Measurements from ENCODE around the gene CFI. TPM values are rescaled to one million over a fixed set of nuclear protein-coding genes. Genes with fewer than 3 reads are reported as not detected.
A peak's percentile ranks its signal among the peaks of the same experiment; 100 is the strongest.
"Not testable (repeated sequence)": the region's sequence is repeated elsewhere in the genome, so short reads cannot be mapped to it uniquely, and the experiment has no call there.

Gene CFI
- total and polyA plus RNA-seq, 4 donors: 7.5 to 88.3 (median 30.8) TPM

DNA sequence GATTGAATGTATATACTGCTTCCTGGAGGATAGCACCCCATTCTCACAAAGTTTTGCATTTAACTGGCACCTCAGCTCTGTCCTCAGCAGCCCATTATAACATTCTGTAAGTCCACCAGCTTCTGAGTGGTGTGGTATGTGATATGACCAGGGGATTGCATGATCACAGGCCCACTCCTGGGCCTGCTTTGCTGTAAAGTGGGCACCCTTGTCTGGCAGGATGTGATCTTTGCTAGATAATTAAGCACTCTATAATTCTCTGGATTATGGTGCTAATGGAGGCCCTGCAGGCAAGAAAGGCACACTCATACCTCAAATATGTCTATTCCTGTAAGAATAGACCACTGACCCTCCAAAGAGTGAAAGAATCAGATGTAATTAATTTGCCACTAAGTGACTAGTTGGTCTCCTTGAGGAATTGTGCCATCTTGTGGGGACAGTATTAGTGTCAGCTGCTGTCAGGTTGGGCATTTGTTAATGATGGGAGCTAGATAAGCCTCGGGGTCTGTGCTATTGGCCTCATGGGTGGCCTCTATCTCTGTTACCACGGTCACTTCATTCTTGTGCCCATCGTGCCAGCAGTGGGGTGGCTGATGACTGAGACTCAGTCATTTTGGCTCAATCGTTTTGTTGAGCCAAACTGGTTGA lies 2.2 kb upstream of the CFI start:
- Histone ChIP-seq H3K9me3 (ENCODE audit: control insufficient read depth, insufficient read depth, low read length) (no peaks in the 10 kb centered on the region), H3K36me3 (ENCODE audit: control insufficient read depth, insufficient read depth, low read length) (no peaks in the 10 kb centered on the region), H3K4me1 (ENCODE audit: control insufficient read depth, insufficient read depth, low read length) (no peaks in the 10 kb centered on the region), H3K27ac (ENCODE audit: low read depth, low read length) (no peak overlapping the region), H3K4me3 (ENCODE audit: low read depth, low read length) (no peak overlapping the region), H3K27me3 (ENCODE audit: control insufficient read depth, insufficient read depth, low read length) (no peaks in the 10 kb centered on the region)
- WGBS (ENCODE audit: insufficient coverage): 18% methylated on average over 2 of the region's 4 CpGs
- peak in 2 of 6 donors; percentile 56 to 58 for DNase-seq (ENCODE audit: low read depth in 4 of 6, low spot score in 6 of 6)

DNA sequence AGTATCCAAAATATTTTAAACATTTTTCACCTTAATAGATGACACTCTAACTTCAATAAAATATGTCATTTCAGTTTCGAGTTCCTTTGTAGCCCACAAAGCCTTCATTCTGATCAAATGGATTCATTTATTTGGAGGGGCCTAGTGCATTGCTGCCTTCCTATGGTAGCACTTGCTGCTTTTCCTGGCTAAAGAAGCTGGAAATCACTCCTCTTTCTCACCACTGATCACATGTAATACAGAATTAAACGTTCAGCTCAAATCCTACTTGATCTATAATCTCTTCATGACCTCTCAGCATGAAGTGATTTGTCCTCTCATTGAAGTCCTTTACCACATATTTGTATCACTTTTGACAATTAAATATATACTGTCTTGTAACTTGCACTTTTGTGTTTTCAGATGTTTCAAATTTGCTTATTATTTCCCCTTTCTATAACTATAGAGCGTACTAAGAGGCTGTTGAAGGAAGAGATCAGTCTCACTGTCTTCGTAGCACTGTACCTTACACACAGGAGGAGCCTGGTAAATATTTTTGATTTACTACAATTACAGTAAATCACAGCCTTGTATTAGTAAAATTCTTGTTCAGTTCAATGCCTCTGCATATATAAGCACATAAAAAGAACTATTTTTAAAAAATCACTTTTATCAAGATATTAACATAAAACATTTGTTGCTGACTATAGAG lies 555 bp downstream of the CFI start:
- Histone ChIP-seq H3K27ac (ENCODE audit: low read depth, low read length) (peak overlapping the region; percentile 22), H3K4me3 (ENCODE audit: low read depth, low read length) (peak overlapping the region; percentile 17)
- 60% methylated on average over 1 of the region's 4 CpGs for WGBS (ENCODE audit: insufficient coverage)

DNA sequence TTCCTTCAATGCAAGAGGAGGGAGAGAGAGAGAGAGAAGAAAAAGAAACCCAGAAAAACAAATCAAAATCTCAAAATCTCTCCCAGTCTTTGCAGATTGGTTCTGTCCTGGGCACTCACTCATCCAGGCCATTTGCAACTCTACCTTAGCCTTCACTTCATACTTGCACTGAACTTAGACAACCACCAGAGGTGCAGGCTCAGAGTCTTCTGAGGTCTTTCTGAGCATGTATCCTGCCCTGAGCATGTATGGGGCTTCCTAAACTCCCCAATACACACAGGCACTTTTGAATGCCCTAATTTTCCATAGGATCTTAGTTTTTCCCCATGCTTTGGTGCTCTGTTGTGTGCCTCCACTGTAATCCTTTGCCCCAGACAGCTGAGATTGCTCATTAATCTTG lies 2.9 kb downstream of the CFI start:
- H3K27me3 ChIP-seq (ENCODE audit: control insufficient read depth, insufficient read depth, low read length): no peaks in the 10 kb centered on the region
- no peaks in the 10 kb centered on the region for H3K9me3 ChIP-seq (ENCODE audit: control insufficient read depth, insufficient read depth, low read length)
- no peak for DNase-seq (ENCODE audit: low read depth in 4 of 6, low spot score in 6 of 6)
- no peaks in the 10 kb centered on the region for H3K36me3 ChIP-seq (ENCODE audit: control insufficient read depth, insufficient read depth, low read length)
- H3K4me1 ChIP-seq (ENCODE audit: control insufficient read depth, insufficient read depth, low read length): no peaks in the 10 kb centered on the region
- no peak overlapping the region for H3K4me3 ChIP-seq (ENCODE audit: low read depth, low read length)
- no peak overlapping the region for H3K27ac ChIP-seq (ENCODE audit: low read depth, low read length)

More for the DNA sequence above, 555 bp downstream of the CFI start:
- Histone ChIP-seq H3K9me3 (ENCODE audit: control insufficient read depth, insufficient read depth, low read length) (no peaks in the 10 kb centered on the region), H3K36me3 (ENCODE audit: control insufficient read depth, insufficient read depth, low read length) (no peaks in the 10 kb centered on the region), H3K27me3 (ENCODE audit: control insufficient read depth, insufficient read depth, low read length) (no peaks in the 10 kb centered on the region), H3K4me1 (ENCODE audit: control insufficient read depth, insufficient read depth, low read length) (no peaks in the 10 kb centered on the region)
- DNase-seq (ENCODE audit: low read depth in 4 of 6, low spot score in 6 of 6): no peak

DNA sequence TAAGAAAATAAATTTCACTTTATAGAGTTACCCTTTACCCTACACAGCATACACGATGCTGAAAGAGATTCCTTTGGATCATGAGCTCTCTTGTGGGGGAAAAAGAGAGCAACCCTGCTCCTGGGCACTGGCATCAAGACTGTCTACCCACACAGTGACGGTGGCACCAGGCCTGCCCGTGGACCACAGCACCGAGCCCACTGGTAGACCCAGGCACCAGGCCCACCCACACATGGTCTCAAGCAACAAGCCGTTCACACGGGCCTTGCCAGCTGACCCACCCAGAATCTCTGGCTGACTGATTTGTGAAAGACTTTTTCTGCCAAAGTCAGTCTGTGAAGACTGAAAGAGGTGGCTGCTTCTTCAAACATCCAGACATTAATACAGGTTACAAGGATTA lies 6.7 kb downstream of the CFI start:
- H3K27ac ChIP-seq (ENCODE audit: low read depth, low read length): no peak overlapping the region
- no peaks in the 10 kb centered on the region for H3K27me3 ChIP-seq (ENCODE audit: control insufficient read depth, insufficient read depth, low read length)
- H3K36me3 ChIP-seq (ENCODE audit: control insufficient read depth, insufficient read depth, low read length): no peaks in the 10 kb centered on the region
- DNase-seq (ENCODE audit: low read depth in 4 of 6, low spot score in 6 of 6): no peak
- H3K4me1 ChIP-seq (ENCODE audit: control insufficient read depth, insufficient read depth, low read length): no peaks in the 10 kb centered on the region
- no peak overlapping the region for H3K4me3 ChIP-seq (ENCODE audit: low read depth, low read length)
- 81% methylated on average over 3 of the region's 6 CpGs for WGBS (ENCODE audit: insufficient coverage)
- no peaks in the 10 kb centered on the region for H3K9me3 ChIP-seq (ENCODE audit: control insufficient read depth, insufficient read depth, low read length)

DNA sequence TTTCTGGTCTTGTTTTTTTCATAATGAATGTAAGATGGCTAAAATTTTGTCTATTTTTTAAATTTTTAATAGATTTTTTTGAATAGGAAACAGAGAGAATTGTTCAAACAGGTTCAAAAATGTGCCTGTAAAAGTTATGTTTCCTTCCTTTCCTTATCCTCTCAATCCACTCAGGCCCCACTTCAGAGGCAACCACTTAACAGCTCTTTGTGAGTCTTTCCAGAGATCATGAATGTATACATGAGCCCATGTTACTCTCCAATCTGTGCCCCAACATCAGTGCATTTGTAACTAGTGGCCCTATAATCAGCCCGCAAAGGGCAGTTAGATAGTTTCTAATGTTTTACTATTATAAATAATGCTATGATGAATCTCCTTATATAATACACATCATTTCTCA lies 14.0 kb downstream of the CFI start:
- Histone ChIP-seq H3K36me3 (ENCODE audit: control insufficient read depth, insufficient read depth, low read length) (no peaks in the 10 kb centered on the region), H3K4me3 (ENCODE audit: low read depth, low read length) (no peak overlapping the region), H3K4me1 (ENCODE audit: control insufficient read depth, insufficient read depth, low read length) (no peaks in the 10 kb centered on the region), H3K27me3 (ENCODE audit: control insufficient read depth, insufficient read depth, low read length) (no peaks in the 10 kb centered on the region), H3K27ac (ENCODE audit: low read depth, low read length) (no peak overlapping the region), H3K9me3 (ENCODE audit: control insufficient read depth, insufficient read depth, low read length) (no peaks in the 10 kb centered on the region)
- no peak for DNase-seq (ENCODE audit: low read depth in 4 of 6, low spot score in 6 of 6)
- WGBS (ENCODE audit: insufficient coverage): no CpG with 5 or more reads among the region's 1 CpG

DNA sequence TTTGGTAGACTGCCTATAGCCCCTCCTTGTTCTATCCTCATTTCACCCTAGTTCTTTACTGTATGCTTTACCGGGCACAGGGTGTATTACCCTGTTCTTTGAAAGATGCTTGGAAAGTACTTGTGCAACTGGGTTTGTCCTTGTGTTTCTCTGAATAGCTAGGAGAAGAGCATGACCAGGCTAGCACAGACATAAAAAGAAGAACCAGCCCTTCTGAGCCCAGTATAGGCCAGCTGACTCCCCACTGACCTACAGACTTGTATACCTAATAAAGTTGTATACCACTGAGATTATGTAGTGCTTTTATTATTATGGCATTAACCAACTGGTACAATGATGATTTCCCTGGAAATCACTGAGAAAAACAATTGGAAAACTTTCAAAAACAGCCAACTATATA lies 15.0 kb downstream of the CFI start:
- Histone ChIP-seq H3K36me3 (ENCODE audit: control insufficient read depth, insufficient read depth, low read length) (no peaks in the 10 kb centered on the region), H3K27ac (ENCODE audit: low read depth, low read length) (no peak overlapping the region), H3K27me3 (ENCODE audit: control insufficient read depth, insufficient read depth, low read length) (no peaks in the 10 kb centered on the region), H3K4me3 (ENCODE audit: low read depth, low read length) (no peak overlapping the region), H3K4me1 (ENCODE audit: control insufficient read depth, insufficient read depth, low read length) (no peaks in the 10 kb centered on the region), H3K9me3 (ENCODE audit: control insufficient read depth, insufficient read depth, low read length) (no peaks in the 10 kb centered on the region)
- no peak for DNase-seq (ENCODE audit: low read depth in 4 of 6, low spot score in 6 of 6)
- no CpG with 5 or more reads among the region's 1 CpG for WGBS (ENCODE audit: insufficient coverage)

DNA sequence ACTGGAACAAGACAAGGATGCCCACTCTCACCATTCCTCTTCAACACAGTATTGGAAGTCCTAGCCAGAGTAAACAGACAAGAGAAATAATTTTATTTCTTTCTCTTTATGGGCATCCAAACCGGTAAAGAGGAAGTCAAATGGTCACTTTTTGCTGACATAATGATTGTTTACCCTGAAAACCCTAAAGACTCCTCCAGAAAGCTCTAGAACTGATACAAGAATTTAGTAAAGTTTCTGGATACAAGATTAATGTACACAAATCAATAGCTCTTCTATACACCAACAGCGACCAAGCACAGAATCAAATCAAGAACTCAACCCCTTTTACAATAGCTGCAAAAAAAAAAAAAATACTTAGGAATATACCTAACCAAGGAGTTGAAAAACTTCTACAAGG lies 19.7 kb downstream of the CFI start:
- not testable (repeated sequence) for H3K4me1 ChIP-seq (ENCODE audit: control insufficient read depth, insufficient read depth, low read length)

DNA sequence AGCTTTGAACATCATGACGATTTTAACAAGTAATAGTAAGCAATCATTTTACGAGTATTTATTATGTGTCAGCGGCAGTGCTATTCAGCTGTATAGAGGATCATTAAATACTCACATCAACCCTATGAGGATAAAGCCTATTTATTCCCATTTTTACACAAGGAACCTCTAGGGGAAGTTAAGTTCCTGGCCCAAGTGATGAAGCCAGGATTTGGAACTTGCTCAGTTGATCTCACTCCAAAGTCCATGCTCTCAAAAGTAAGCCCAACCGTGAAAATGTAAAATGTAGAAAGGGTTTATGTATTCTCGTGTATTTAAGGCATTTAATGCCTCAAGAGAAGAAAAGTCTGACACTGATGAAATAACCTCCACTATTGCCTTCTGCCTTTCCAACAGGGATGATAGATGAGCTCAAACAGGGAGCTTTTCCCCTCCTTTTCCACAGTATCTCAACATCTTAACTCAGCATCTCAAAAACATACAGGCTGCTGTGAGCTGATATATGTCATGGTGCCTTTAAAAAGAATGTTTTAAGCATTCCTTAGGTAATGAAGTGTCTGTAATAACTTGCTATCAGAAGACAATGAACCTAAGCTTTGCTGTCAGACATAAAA lies 36.9 kb downstream of the CFI start:
- WGBS (ENCODE audit: insufficient coverage): no CpG with 5 or more reads among the region's 5 CpGs

More for the DNA sequence above, 19.7 kb downstream of the CFI start:
- DNase-seq (ENCODE audit: low read depth in 4 of 6, low spot score in 6 of 6); H3K4me3 ChIP-seq (ENCODE audit: low read depth, low read length); H3K27ac ChIP-seq (ENCODE audit: low read depth, low read length); H3K9me3 ChIP-seq (ENCODE audit: control insufficient read depth, insufficient read depth, low read length); H3K36me3 ChIP-seq (ENCODE audit: control insufficient read depth, insufficient read depth, low read length); H3K27me3 ChIP-seq (ENCODE audit: control insufficient read depth, insufficient read depth, low read length): not testable (repeated sequence)
- WGBS (ENCODE audit: insufficient coverage): no CpG with 5 or more reads among the region's 2 CpGs

DNA sequence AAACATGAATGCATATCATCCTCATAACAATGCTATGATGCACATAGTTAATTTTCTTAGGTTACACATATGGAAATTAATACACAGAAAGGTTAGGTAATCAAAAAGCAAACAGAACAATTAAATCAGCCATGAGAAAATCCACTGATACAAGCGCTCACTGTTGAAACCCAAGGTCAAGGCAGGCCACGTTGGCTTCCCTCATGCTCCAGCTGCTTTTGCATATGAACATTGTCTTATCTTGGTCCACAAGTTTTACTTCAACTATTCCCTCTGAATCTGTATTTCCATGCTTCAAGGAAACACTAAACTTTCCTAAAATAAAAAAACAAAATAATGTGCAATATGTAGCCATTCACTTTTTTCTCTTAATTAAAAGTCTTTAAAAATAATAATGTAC lies 37.4 kb downstream of the CFI start:
- Histone ChIP-seq H3K4me3 (ENCODE audit: low read depth, low read length) (no peak overlapping the region), H3K36me3 (ENCODE audit: control insufficient read depth, insufficient read depth, low read length) (no peaks in the 10 kb centered on the region), H3K9me3 (ENCODE audit: control insufficient read depth, insufficient read depth, low read length) (no peaks in the 10 kb centered on the region), H3K27ac (ENCODE audit: low read depth, low read length) (no peak overlapping the region), H3K4me1 (ENCODE audit: control insufficient read depth, insufficient read depth, low read length) (no peaks in the 10 kb centered on the region), H3K27me3 (ENCODE audit: control insufficient read depth, insufficient read depth, low read length) (no peaks in the 10 kb centered on the region)
- WGBS (ENCODE audit: insufficient coverage): 84% methylated on average over 2 of the region's 2 CpGs
- no peak for DNase-seq (ENCODE audit: low read depth in 4 of 6, low spot score in 6 of 6)

More for the DNA sequence above, 36.9 kb downstream of the CFI start:
- Histone ChIP-seq H3K4me3 (ENCODE audit: low read depth, low read length) (no peak overlapping the region), H3K27me3 (ENCODE audit: control insufficient read depth, insufficient read depth, low read length) (no peaks in the 10 kb centered on the region), H3K4me1 (ENCODE audit: control insufficient read depth, insufficient read depth, low read length) (no peaks in the 10 kb centered on the region), H3K27ac (ENCODE audit: low read depth, low read length) (no peak overlapping the region), H3K36me3 (ENCODE audit: control insufficient read depth, insufficient read depth, low read length) (no peaks in the 10 kb centered on the region), H3K9me3 (ENCODE audit: control insufficient read depth, insufficient read depth, low read length) (no peaks in the 10 kb centered on the region)
- no peak for DNase-seq (ENCODE audit: low read depth in 4 of 6, low spot score in 6 of 6)

DNA sequence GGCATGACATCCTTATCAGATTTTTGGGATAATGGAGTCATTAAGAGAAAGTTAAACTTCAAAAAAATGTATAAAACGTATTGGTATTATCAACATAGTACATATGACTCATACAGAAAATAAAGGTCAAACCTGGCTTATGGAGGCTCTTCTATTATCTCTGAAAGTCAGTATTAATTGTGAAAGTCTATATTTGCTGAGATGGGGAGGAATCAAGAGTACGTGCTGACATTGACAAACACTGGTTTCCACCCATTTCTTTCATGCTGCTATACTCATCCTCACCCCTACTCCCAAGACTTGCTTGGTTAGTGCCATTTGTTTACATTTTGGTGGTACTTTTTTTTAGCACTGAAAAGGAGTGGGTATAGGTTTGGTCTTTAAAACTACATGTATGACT lies 41.1 kb downstream of the CFI start:
- no peak overlapping the region for H3K4me3 ChIP-seq (ENCODE audit: low read depth, low read length)
- H3K27ac ChIP-seq (ENCODE audit: low read depth, low read length): no peak overlapping the region
- H3K27me3 ChIP-seq (ENCODE audit: control insufficient read depth, insufficient read depth, low read length): no peaks in the 10 kb centered on the region
- no peaks in the 10 kb centered on the region for H3K4me1 ChIP-seq (ENCODE audit: control insufficient read depth, insufficient read depth, low read length)
- no peaks in the 10 kb centered on the region for H3K9me3 ChIP-seq (ENCODE audit: control insufficient read depth, insufficient read depth, low read length)
- H3K36me3 ChIP-seq (ENCODE audit: control insufficient read depth, insufficient read depth, low read length): no peaks in the 10 kb centered on the region
- WGBS (ENCODE audit: insufficient coverage): no CpG with 5 or more reads among the region's 2 CpGs
- DNase-seq (ENCODE audit: low read depth in 4 of 6, low spot score in 6 of 6): no peak

Data from spinal cord (tissue), 10 donors.